Kidney epithelial cell (primary cell): ENCODE data around the gene CDYL. TPM values are rescaled to one million over a fixed set of nuclear protein-coding genes. Genes with fewer than 3 reads are reported as not detected.

Source experiments
- DNase-seq: peaks from one replicate; pipeline ENCODE4 v3.0.0-alpha.2; 2010; ENCODE audit warnings: low read depth
- H3K27me3 ChIP-seq: 2 replicates; pipeline ENCODE4 v1.6.0; 2011; ENCODE audit warnings: low read length; ENCODE audit not compliant: control insufficient read depth, insufficient read depth
- H3K36me3 ChIP-seq: 2 replicates; pipeline ENCODE4 v1.5.1; 2011; ENCODE audit warnings: low read length; ENCODE audit not compliant: control insufficient read depth, insufficient read depth
- H3K4me3 ChIP-seq: 2 replicates; pipeline ENCODE4 v1.5.1; 2011; ENCODE audit warnings: low read depth, mild to moderate bottlenecking, control low read depth, low read length
- total RNA-seq: library from RNA; depleted of rRNA; stranded (reverse); fragments of >200 nt; gene quantifications from 2 replicates; pipeline ENCODE4 v1.2.3, GENCODE V29; 2015
- TF ChIP-seq, protein P1 (sequence below): IDR thresholded peaks from 2 replicates; pipeline ENCODE4 v1.5.1; 2011; ENCODE audit warnings: mild to moderate bottlenecking, moderate library complexity, low read length, control low read depth, inconsistent platforms; ENCODE audit not compliant: insufficient read depth, poor library complexity, severe bottlenecking

CDYL gene
- total RNA-seq, 1 donor from 2014 or later = 46.7 TPM

DNA sequence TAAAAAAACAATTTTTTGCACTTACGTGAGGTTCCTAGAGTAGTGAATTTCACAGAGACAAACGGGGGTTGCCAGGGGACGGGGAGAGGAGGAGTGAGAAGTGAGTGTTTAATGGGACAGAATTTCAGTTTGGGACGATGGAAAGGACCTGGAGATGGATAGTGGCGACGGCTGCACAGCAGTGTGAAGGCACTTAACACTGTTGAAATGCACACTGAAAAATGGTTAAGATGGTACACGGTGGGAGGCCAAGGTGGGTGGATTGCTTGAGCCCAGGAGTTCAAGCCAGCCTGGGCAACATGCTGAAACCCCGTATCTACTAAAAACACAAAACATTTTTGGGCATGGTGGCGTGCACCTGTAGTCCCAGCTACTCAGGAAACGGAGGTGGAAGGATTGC, 196.2 kb downstream of the CDYL start:
- Histone ChIP-seq H3K4me3 (no peak overlapping the region), H3K36me3 (no peaks in the 10 kb centered on the region), H3K27me3 (peaks cover 2% of the 10 kb centered on the region)
- TF ChIP-seq, protein P1, sequence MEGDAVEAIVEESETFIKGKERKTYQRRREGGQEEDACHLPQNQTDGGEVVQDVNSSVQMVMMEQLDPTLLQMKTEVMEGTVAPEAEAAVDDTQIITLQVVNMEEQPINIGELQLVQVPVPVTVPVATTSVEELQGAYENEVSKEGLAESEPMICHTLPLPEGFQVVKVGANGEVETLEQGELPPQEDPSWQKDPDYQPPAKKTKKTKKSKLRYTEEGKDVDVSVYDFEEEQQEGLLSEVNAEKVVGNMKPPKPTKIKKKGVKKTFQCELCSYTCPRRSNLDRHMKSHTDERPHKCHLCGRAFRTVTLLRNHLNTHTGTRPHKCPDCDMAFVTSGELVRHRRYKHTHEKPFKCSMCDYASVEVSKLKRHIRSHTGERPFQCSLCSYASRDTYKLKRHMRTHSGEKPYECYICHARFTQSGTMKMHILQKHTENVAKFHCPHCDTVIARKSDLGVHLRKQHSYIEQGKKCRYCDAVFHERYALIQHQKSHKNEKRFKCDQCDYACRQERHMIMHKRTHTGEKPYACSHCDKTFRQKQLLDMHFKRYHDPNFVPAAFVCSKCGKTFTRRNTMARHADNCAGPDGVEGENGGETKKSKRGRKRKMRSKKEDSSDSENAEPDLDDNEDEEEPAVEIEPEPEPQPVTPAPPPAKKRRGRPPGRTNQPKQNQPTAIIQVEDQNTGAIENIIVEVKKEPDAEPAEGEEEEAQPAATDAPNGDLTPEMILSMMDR = no peak
- no peak for DNase-seq

DNA sequence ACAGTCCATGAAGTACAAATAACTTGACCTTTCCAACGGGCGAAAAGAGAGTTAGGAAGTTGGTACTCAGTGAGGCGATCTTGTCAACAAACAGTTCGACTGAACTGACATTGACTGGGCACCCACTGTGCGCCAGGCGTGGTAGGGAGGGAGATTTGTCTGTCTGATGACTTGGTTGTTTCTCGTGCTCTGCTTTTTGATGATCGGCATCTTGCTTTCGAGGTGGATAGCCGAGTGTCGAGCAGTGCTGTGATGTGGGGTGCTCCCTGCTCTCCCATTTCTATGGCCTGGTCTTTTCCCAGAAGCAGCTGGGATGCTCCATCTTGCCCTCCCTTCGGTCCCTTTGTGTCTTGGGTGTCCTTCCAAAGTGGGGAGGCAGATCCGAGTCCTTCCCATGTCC, 197.2 kb downstream of the CDYL start:
- no peak for DNase-seq
- TF ChIP-seq, protein P1 = no peak
- H3K27me3 ChIP-seq = peaks cover 2% of the 10 kb centered on the region

DNA sequence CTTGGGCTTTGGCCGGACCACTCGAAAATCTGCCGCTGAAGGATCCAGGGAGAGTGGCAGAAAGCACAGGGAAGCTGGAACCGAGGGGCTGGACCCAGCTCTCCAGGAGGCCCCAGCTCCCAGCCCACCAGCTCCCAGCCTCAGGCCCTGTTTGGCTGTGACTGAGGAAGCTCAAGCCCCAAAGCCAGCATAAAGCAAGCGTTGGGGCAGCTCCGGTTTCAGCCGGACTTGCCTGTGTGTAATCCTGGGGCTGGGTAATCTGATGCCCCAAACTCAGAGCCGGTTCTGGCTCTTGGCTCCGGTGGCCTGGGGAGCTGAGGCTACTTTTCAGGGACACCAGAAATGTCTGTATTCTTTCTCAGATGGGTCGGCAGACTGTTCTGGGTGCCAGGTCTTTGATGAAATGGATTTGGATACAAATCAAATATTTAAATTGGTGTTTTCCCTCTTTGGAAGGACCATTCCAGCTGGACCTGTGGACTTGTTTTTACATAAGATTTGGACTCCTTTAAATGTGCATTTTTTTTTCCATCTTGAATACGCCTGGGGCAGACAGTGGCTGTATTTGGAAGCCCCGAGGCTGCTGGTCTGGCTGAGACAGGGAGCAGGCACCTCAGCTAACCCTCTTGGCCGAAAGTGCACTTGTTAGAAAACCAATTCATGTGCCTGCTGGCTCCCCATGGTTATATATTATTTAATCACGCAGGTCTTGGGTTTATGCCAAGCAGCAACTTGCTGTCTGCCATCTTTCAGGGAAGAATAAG, 198.0 kb downstream of the CDYL start:
- TF ChIP-seq, protein P1 = no peak
- Histone ChIP-seq H3K36me3 (no peaks in the 10 kb centered on the region), H3K27me3 (peaks cover 2% of the 10 kb centered on the region), H3K4me3 (no peak overlapping the region)
- no peak for DNase-seq

More for the DNA sequence above, 197.2 kb downstream of the CDYL start:
- Histone ChIP-seq H3K4me3 (no peak overlapping the region), H3K36me3 (no peaks in the 10 kb centered on the region)

DNA sequence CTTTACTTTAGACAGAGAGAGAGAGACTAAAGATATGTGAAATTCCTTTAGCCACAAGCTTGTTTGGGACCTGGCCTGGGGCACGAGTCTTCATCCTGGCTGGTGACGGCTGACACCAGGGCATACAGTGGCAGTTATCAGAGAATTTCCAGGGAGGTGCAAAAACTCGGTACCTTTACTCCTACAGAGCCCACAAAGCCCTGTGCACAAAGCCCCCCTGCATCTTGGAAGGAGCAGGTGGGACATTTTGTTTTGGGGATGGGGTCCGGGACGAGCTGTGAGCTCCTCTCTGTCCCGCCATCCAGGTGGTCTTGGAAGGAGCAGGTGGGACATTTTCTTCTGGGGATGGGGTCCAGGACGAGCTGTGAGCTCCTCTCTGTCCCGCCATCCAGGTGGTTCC, 198.8 kb downstream of the CDYL start:
- TF ChIP-seq, protein P1 = no peak
- H3K4me3 ChIP-seq = no peak overlapping the region
- H3K27me3 ChIP-seq = peaks cover 2% of the 10 kb centered on the region
- DNase-seq = no peak
- no peaks in the 10 kb centered on the region for H3K36me3 ChIP-seq

DNA sequence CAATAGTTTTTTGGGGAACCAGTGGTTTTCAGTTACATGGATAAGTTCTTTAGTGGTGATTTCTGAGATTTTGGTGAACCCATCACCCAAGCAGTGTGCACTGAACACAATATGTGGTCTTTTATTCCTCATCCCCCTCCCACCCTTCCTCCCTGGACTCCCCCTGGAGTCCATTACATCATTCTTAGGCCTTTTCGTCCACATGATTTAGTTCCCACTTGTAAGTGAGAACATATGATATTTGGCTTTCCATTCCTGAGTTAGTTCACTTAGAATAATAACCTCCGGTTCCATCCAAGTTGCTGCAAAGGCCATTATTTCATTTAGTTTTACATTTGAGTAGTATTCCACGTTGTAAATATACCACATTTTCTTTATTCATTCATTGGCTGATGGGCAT, 199.3 kb downstream of the CDYL start:
- H3K36me3 ChIP-seq = no peaks in the 10 kb centered on the region
- DNase-seq = no peak
- TF ChIP-seq, protein P1 = no peak
- peaks cover 2% of the 10 kb centered on the region for H3K27me3 ChIP-seq
- H3K4me3 ChIP-seq = no peak overlapping the region

DNA sequence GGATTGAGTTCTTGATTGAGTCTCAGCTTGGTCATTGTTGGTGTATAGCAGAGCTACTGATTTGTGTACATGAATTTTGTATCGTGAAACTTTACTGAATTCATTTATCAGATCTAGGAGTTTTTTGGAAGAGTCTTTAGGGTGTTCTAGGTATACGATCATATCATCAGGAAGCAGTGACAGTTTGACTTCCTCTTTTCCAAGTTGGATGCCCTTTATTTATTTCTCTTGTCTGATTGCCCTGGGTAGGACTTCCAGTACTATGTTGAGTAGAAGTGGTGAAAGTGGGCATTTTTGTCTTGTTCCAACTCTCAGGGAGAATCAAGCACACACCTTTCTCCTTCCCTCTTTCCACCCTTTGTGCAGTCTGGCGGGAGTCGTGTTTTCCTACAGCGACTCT, 201.3 kb downstream of the CDYL start:
- Histone ChIP-seq H3K36me3 (no peaks in the 10 kb centered on the region), H3K4me3 (no peak overlapping the region), H3K27me3 (peaks cover 2% of the 10 kb centered on the region)
- DNase-seq = no peak
- TF ChIP-seq, protein P1 = no peak
